Endometrium (tissue), 2 donors: Measurements from ENCODE around the gene TPH2.

Source experiments
- FAIRE-seq: peaks from 2 replicates; lab custom pipeline; 2012; peaks lifted over from hg19 to GRCh38; lab: Jason Lieb, UNC
- donor health status: control.
- donor health status: control.

TPH2 gene

DNA sequence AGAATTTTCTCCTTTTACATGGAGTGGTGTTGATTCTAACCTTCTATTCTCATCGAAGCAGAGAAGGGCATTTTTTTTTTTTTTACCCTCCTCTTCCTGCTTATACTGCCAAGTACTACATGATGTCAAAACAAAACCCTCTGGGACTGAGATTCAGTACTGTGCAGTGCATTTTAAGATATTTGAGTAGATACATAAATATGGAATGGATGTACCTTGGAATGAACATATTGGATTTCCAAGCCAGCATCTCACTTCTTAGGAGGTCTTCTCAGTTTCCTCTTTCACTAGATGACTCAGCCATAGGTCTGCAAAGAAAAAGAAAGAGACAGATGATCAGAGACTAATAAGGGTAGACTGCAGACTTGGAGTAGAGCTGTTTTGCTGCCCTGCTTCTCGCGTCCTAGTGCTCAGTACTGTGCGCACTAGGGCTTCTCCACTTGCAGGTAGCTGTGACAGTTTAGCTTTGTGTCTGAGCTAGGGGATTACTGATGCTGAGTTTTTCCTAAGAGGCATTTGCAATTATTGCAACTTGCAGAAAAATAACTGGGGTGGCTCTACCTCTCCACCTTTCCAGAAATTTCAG, 20.4 kb downstream of the TPH2 start:
- FAIRE-seq = no peak

DNA sequence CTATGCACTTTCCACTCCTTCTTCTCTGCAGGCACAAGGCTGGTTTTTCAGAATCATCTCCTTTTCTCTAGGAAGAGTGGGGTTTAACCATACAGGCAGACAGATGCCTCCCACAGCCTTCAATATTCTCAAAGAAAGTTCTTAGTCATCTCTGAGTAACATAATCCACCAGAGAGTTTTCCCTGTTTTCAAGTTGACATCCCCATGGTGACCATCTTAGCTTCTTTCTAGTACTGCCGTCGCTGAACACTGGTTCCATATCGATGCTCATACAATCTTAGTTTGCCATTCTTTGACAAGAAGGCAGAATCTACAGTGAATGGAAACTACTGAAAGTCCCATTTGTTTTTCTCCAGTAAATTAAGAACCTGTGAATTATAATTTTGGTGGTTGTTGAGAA, 28.6 kb downstream of the TPH2 start:
- no peak for FAIRE-seq

DNA sequence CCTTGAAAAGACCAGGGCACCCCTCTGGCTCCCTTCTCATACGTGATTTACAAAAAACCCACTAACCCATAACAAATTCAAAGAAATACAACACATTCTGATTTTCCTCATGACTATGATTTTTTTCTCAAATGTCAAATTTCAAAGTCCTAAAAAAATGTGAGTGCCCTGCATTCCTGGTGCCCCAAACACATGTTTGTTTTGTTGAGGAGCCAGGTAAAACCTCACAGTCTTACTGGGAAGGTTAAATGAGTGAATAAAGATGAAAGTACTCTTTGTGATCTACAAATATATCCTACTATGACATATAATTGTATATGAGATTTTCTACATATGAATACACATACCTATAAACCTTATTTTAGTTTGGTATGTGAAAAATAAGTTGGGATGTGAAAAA, 30.7 kb downstream of the TPH2 start:
- FAIRE-seq = no peak

DNA sequence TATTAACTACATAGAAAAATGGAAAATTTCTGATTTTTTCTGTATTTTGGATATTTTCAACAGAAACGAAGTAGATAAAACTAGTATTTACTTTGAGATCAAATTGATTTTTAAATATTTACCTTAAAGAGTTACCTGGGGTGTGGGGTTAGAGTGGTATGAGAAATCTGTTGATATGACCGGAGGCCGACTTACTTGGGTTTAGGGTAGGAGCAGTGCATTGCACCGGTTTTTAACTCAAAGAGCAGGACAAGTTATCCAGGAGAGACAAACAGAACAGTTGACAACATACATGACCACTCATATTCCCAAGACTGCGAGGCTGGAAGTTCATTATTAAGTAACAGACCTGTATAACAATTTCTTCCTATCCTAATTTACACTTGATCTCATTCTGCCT, 31.4 kb downstream of the TPH2 start:
- no peak for FAIRE-seq

DNA sequence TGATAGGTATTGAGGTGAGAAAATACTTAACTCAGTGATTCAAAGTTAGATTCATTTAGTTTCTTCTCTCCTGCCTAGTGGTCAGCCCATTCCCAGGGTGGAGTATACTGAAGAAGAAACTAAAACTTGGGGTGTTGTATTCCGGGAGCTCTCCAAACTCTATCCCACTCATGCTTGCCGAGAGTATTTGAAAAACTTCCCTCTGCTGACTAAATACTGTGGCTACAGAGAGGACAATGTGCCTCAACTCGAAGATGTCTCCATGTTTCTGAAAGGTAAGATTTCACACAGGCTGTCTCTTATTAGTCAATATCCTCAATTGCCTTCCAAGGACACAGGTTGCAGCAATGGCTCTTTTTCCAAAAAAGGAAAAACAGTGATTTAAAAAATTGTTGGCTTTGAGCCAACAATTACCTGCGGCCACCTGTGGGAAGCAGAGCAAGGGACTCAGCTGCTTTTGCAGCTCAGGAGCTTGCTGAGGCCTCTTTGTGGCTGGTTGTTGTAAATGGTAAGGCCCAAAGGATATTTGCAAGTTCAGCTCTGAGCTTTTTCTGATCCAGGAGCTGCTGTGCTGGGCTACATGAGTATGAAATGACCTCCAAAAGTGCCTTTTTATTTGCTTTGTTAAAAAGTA, 33.9 kb downstream of the TPH2 start:
- no peak for FAIRE-seq

DNA sequence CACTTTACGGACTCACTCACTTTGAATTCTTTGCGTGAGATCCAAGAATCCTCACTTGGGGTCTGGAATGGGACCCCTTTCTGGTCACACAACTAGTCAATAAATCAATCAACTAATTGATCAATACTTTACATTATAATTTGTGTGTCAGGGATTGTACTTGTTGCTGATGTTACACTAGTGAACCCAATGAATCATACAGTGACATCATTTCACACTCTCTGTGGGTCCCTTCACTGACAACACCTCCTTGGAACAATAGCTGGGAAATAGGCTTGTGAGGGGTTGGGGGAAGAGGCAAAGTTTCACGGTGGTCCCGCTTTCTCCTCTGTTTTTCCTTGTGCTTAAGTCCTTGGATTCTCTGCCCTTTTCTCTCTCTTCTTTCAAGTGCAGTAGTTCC, 35.0 kb downstream of the TPH2 start:
- no peak for FAIRE-seq

DNA sequence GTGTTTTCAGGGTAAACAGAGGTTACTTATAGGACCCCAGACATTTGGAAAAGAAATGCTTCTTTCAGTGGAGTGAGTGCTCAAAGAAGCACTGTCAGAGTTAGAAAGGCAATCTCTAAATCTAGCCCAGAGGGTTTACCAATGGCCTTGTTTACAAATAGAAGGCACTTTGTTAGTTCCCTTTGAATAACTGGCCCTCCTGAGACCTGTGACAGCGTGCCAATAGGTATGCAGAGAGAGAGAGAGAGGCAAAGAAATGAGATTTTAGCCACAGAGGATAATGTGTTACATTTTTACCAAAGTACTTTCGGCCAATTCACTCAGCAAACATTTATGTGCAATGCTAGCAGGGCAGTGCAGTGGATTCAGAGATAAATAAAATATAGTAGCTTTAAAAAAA, 41.9 kb downstream of the TPH2 start:
- FAIRE-seq = no peak

DNA sequence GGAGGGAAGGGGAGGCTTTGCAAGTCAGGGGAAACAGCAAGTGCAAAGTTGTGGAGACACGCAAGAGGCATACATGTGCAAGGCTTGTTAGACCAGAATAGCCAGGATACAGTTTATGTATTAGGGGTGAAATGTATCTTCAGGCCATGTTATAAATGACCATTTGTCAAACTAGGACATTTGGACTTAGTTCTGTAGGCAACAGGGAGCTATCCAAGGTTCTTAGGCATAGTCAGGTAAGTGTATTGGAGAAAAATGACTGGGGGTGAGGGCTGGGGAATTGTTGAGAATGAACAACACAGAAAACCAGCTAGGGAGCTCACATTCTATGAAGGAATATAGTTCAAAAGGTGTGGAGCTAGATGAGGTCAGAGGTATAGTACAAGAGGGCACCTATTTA, 42.5 kb downstream of the TPH2 start:
- no peak for FAIRE-seq

DNA sequence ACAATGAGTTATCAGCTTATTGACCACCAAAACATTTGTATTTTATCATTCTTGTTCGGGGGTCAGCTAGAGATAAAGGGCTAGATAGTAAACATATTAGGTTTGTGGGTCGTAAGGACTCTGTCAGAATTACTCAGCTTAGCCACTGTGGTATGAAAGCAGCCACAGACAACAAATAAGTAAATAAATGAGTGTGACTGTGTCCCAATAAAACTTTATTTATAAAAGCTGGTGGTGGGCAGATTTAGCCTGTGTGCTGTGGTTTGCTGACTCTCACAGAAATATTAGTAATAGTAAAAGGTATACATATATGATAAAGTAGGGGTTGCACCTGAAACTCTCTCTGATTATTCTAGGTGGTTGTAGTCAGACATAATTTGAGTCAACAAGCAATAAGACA, 56.1 kb downstream of the TPH2 start:
- no peak for FAIRE-seq

DNA sequence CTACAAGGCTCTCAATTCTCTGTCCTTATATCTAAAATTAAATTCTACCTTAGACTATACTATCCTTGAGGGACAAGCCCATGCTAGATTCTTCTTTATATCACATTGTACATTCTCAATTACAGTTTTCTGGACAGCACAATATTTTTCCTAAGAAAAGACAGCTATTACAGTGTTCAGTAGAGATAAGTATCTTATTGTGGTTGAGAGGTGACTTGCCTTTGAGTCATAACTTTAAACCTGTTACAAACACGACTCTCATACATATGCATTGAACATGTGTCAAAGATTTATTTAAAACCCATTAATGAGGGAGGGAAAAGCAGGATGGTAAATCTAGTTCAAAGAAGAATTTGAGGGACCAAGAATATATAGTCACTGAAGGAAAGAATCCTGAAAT, 61.1 kb downstream of the TPH2 start:
- FAIRE-seq = no peak

DNA sequence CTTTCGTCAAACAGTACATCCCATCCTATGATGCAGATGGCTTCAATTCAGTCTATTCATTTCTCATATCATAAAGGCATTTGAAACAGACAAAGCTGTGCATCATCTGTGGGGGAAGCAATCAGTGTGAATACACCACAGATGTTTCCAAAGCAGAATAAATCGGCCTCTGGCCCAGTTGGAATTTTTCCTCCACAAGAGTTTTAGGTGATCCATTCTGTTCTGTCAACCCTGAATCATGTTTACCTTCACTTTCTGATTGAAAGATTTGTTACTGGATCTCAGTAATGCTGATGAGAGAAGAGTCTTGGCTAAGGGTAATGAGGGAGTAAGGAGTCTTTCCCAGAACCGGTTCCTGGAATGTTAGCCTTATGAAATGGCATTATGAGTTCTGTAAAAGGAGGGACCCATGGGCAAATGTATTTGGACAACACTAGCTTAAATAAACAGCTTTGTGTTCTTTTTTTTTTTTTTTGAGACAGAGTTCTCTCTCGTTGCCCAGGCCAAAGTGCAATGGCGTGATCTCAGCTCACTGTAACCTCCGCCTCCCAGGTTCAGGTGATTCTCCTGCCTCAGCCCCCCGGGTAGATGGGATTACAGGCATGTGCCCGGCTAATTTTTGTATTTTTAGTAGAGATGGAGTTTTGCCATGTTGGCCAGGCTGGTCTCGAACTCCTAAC, 62.5 kb downstream of the TPH2 start:
- no peak for FAIRE-seq

DNA sequence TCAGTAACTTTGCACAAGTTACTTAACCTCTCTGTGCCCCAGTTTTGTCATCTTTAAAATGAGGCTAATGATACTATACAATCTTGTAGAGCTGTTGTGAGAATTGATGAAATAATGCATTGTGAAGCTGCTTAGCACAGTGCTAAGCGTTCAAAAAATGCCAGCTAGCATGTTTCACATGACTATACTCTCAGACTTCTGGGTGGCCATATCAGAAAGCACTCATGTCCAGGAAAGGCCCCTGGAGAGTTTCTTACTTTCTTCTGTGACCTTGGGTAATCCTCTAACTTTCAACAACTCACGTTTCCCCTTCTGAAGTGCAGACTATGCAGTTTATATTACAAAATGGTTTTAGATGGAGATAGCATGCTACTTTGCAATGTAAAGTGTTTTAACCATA, 68.1 kb downstream of the TPH2 start:
- no peak for FAIRE-seq

DNA sequence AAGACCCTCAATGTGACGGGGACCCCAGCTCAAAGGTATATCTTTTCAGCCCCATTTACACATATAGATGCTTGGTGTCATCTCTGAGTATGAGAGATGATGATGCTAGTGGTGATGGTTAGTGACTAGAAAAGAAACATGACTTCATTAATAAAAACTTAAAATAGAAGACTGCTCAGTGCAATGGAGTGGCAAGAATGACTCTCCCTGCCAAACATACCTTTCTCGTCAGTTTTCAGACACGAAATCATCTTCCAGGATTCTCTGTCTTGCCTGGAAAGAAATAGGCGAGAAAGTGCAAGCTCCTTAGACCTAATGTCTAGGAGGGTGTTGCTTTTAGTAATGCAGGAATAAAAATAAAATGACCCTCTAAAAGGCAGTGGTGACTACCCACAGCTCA, 71.7 kb downstream of the TPH2 start:
- FAIRE-seq = no peak

DNA sequence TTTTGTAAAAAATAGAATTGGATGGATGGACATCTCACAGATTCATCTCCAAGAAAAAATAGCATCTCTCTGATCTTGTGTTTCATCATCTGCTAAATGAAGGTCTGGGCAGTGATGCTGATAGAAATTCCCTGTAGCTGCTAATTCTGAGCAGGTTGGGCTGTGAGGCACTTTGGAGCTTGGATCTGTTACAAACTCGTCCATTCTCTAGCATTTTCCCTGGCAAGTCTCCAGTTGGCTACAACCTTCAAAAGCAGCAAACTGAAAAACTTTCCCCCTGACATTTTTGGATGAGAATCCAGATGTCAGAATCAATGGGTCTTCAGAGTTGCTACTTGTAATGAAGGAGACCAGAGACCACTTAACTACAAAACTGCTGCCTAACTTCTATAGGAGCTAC, 72.7 kb downstream of the TPH2 start:
- no peak for FAIRE-seq

DNA sequence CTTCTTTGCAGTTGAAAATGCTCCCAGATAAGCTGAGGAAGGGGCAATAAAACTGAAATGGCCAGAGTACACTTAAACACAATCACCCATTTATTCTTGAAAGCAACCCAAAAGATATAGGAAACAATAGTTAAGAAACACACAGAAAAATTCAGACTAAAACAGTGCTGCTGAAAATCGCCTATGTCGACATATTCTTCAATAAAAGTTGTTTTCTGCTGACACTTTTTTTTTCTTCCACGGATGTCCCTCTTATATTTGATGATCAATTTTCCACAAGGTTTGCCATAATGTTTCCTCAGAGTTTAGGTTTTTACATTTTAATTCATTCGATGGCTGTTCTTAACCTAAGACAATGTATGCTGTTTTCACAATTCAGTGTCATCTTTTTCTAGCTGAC, 74.2 kb downstream of the TPH2 start:
- no peak for FAIRE-seq

DNA sequence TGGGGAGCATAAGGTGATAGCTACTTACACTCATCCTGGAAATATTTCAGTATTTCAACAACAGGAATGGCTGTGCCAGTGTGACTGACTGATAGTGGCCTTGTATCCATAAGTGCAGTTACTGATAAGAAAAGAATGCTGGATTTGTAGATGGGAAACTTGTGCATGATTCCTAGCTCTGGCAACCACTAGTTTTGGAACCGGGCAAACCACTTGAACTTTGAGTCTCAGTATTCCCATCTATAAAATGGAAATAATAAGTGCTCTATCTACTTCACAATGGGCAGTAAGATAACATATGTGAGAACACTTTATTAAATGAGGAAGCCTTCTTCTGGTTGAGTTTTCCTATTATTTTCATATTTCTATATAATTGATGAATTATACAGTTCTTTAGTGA, 77.2 kb downstream of the TPH2 start:
- no peak for FAIRE-seq

DNA sequence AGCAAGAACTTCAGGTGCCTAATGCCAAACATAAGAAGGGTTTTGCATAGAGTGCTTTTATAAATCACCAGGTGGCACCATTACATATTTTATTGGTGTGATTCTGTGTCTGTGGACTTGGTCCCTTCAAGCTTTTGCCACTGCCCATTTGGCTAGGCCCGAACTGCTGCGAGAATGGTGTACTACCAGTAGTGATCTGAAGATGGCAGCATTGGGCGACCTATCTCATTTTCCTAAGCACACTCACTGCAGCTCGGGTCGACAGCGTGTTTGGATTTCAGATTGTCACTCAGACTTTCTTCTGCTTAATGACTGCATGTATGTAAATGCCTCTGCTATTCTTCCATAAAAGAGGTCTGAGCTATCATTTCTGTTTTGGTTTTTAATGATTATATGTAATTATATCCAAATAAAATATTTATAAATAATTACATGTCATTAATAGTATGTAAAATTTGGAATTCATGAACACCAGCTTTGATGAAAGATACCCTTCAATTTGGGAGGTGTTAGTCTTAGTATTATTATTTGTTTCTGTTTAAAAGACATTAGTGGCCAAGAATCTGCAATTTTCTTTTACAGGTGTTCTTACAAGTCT, 78.5 kb downstream of the TPH2 start:
- peak; percentile 74 for FAIRE-seq

DNA sequence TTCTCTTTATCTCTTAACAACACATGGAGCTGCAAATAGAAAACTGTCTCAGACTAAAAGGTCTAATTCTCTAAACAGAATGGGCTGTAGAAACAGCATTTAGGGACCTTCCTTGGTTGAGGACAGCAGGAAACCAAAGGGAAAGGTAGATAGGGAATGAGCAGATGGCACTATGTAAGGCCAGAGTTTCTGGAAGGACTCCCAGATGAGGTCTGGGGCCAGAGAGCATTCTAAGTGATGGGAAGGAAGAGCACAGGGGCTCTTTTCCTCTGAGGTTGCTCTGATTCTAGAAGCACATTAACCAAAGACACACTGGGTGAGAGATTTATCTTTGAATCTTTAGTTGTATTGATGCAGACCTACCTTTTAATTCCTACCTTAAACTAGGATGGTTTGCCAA, 79.4 kb downstream of the TPH2 start:
- no peak for FAIRE-seq

DNA sequence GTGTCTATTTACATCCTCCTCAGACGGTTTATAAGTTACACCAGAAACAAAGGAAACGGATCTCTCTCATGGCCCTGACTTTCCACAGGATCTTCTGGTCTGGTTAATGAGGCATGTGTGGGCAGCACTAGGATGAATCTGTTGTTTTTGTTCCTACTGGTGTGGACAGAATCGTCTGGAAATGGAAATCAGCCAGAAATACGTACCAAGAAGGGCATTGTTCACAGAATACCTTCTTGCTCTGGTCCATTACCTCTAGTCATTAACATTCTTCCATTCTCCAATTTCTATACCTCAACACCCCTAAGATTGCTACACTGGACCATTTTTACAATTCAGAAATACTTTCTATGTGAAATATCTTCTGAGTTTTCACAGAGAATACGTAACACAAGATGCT, 86.0 kb downstream of the TPH2 start:
- no peak for FAIRE-seq

DNA sequence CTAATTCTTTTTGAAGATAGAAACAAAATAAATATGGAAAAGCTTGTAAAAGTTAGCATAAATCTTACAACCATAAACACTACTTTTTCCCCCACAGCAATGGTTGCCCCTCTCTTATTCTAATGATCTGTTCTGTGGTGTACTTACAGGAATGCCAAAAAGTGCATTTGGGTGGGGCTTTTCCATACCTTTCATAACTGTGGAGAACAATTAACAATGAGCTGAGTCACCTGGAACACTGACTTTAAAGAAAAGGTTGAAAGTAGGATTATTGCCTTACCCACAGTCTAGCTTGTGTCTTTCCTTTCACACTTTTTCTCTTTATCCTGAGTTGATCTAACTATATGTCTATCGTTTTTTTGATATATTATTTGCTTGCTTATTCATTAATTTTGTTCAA, 86.9 kb downstream of the TPH2 start:
- FAIRE-seq = no peak

DNA sequence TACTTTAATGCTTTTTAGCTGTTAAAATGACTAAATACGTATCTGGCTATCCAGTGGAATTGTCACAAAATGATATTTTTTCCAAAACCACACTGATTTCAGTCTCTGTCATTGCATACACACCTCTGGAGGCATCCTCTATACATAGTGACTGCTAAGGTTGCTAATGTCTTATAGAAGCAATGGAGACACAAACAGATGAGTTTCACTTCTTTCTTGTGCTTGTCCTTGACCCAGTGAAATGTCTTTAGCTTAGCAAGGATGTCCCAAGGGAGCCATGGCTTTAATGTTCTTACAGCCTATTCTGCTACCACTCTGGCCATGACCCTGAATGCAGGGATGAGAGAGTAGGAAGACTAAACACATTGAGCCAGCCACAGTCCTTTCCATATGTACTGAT, 90.3 kb downstream of the TPH2 start:
- FAIRE-seq = no peak

DNA sequence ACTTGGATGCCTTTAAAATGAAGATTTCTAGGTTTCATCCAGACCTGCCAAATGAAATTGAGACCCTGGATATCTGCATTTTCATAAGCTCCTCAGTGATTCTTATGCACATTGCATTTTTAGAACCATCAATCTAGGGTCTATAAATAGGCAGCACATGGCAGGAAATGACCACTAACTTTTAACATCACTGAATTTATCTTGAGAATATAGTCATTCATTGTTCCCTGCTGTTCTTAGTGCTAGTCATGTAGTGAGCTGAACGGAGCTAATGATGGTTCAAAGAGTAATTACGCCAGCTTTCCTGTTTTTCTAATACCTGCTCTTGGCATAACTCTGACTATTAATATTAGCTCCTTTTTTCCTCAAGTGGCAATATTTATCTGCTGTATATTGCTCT, 91.6 kb downstream of the TPH2 start:
- FAIRE-seq = no peak

DNA sequence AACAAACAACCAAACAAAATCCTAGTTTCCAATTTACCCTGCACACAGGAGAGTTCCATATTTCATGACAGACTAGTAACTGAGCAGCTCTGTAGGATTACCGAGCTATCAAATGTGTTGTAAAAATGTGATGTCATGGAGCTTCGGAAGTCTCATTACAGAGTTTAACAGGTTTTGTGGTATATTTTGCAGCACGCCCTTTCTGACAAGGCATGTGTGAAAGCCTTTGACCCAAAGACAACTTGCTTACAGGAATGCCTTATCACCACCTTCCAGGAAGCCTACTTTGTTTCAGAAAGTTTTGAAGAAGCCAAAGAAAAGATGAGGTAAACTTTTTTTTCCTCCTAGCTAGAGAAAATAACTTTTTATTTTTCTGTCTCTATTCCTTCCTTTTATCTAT, 92.4 kb downstream of the TPH2 start:
- FAIRE-seq = no peak

DNA sequence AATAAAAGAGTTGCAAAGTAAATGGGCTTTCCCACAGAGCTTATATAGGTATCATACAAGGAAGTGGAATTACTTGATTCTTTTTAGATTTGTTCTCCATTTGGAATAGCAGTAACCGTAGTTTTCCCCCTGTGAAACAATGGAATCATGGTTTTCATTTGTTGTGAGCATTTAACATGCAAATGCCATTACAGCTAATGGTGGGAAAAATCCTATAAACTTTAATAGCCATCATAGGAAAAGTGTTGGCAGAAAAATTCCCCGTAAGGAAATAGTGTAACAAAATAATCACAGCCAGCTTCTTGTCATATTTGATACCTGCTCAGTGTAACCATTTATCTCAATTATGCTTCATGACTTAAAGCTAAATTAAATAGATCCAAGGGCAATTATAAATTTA, 95.3 kb downstream of the TPH2 start:
- no peak for FAIRE-seq
